GM10847 (cell line): Measurements from ENCODE around the gene VEGFC.

Experiments used
- POLR2A ChIP-seq: IDR thresholded peaks from 2 replicates; pipeline ENCODE4 v1.6.1; 2011; ENCODE audit not compliant: insufficient read length; ENCODE audit errors: extremely low read depth

Gene VEGFC

GRCh38 chr4:176676901-176677300 is 115.8 kb downstream of the VEGFC start:
- no peak for TF ChIP-seq POLR2A

DNA sequence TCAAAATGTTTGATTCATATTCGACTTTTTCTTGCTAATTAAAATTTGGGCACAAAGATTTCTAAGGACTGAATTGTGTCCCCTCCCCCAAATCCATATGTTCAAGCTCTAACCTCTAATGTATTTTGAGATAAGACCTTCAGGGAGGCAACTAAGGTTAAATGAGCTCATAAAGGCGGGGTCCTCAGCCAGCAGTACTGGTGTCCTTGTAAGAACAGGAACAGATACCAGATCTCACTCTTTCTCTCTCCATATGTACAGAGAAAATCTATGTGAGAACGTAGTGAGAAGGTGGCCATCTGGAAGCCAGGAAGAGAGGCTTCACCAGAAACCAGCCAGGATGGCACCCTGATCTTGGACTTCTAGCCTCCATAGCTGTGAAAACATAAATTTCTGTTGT is 116.9 kb downstream of the VEGFC start:
- no peak for TF ChIP-seq POLR2A

DNA sequence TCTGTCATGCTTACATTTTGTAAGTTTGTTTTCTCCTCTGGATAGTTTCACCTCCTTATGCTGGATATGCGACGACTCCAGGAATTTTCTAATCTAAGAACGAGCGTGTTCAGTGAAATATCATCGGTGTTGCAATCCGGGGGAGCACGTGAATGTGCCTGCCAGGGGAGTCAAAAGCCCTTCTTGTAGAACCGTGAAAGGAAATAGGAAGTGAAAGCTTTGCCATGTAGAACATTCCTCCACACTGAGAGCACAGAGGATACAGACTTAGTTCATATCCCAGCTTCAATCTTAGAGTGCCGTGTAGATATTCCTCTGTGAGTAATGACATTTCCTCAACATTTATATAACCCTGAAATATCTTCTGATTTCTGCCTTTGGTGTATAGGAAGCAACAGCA is 121.2 kb downstream of the VEGFC start:
- TF ChIP-seq POLR2A: no peak

DNA sequence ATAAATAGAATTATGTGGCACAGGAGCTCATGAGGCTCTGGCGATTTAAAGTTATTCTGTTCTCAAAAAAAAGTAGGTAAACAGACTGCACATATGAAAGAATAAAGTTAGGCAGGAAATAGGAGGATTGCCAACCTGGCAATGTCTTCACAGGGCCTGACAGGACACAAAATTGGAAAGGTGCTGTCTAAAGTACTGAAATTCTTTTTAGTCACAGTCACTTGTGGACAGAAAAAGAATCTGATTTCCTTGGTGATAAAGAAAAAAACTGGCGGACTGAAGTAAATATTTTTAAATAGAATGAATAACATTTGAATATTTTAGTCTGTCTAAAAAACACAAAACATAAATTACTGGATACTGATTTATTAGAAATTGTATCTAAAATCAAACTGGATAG is 124.4 kb downstream of the VEGFC start:
- TF ChIP-seq POLR2A: no peak

DNA sequence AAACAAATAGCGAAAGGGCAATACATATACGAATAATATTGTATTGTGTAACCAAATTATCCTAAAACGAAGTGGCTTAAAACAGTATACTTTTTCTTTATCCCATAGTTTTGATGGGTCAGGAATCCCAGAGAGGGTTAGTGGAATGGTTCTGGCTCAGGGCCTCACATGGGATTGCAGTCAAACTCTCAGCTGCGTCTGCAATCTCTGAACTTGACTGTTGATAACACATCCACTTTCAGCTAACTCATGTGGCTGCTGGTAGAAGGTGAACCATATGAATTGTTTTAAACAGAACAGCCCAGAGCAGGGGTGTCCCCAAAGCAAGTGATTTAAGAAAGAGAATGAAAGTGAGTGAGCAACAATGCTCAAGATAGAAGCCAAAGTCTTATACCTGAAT is 127.8 kb downstream of the VEGFC start:
- no peak for TF ChIP-seq POLR2A

- TF ChIP-seq POLR2A: no peak
These were observed 132.2 kb downstream of the VEGFC start for GRCh38 chr4:176660561-176660960.

DNA sequence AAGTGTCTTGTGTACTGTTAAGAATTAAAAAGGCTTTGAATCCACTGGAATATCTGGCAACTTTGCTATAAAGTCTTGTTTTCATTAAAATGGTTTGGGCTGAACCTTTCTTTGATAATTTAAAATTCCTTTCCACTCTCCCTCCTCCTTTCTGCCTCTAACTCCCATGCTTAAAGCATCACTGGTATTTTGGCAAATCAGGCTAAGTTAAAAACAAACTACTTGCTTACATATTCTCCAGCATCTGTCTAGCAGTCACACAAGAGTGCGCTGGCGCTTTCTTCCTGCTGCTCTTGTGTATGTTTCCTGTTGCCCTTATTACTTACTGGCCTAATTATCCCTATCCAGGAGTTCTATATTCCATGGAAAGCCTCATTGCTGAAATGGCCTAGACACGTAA is 136.6 kb downstream of the VEGFC start:
- no peak for TF ChIP-seq POLR2A

- no peak for TF ChIP-seq POLR2A
These were observed 138.0 kb downstream of the VEGFC start for GRCh38 chr4:176654565-176655216.

DNA sequence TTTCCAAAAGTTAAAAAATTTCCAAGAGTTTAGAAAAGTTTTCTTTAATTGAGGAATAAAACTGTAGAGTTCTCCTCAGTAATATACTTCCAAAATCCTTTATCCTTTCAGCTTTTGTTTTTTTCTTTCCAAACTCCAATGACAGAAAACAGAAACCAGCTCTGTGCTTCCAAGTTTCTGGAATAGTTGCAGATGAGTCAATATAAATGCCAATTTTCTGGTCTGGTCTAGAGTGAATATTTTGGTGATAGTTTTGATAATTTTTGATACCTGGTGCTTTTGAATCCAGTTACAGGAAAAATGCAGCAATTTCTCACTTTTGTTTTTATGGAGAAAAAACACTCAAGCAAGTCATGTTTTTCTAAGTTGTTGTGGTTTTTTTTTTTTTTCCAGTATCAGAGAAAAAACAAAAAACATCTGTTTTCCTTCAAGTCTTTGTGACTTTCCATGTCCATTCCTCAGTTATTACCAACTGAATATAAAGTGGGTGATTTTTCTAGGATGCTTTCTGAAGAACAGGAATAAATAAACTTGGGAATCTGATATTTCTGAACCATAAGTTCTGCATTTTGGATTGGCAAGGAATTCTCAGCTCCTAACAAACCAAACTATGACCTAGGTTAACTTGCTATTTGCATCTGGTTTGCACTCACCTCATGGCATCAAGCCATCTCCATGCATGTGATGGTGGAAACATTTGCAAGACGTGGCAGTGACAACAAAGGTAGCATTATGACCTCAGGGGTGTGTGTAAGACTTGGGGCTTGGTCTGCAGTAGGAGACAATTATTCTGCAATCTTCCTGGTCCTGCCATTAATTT is 139.1 kb downstream of the VEGFC start:
- no peak for TF ChIP-seq POLR2A

DNA sequence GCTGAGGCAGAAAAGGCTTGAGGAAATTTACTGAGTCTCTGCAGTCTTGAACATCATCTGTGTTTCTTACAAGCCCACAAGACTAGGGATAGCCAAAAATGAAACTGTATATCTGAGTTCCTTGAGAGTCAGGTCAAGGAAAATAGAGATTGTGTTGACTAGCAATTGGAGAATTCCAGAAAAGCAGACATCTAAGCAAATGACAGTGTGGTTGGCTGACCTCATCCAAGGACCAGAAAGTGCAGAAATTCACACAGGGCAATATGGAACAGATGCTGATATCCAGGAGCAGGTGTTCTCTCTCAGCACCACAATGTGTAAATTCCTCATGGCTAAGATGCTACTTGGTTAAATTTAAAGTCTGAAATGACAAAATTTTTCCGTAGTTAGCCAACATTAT is 146.4 kb downstream of the VEGFC start:
- no peak for TF ChIP-seq POLR2A

DNA sequence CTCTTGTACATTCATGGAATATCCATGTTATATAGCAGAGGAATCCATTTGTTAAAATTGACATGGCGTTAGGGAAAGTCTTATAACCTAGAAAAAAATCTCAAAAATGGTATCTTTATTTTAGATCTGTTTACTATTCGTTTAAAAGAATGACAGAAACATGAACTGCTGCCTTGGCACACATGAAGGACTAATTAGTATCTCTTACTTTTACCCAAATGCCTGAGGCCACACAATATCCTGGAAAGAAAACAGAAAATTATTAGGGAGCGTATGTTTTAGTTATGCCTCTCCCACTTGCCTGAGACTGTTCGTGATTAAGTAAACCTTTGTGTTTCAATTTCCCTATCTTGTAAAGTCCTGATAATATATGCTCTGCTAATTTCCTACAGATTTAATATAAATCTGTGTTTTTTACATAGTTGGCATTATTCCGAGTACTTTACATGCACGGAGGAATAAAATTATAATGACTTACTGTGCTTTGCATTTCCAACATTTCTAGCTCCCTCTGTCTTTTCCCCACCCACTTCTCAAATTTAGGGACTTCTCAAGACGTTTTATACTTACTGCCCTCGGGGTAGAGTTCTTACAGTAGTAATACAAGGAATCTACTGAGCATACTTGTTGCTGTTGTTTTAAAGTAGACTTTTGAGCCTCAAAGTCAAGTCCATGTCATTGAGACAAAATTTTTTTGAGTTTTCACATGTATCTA is 147.3 kb downstream of the VEGFC start:
- TF ChIP-seq POLR2A: no peak

DNA sequence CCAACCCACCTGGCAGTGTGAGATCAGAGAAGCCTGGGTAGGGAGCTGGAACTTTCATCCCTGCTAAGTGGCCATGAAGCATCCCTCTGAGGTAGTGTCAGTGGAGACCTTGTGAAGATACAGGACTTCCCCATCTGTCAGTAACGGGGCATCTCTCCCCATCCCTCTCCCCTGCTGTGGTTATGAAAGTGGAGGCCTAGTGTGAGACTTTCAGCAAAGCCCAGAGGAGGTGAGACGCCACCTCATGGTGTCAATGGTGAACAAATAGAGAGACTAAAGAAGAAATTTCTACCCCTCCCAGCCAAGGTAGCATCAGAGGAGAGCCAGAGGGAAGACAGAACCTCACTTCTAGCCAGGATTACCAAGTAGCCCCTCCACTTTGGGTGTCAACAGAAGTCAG is 150.2 kb downstream of the VEGFC start:
- no peak for TF ChIP-seq POLR2A

- TF ChIP-seq POLR2A: no peak
These were observed 151.5 kb downstream of the VEGFC start for GRCh38 chr4:176641237-176641636.

GRCh38 chr4:176638992-176639391 is 153.7 kb downstream of the VEGFC start:
- TF ChIP-seq POLR2A: no peak

- no peak for TF ChIP-seq POLR2A
These were observed 156.4 kb downstream of the VEGFC start for GRCh38 chr4:176636292-176636691.
